Sigmoid colon (tissue), 4 donors: ENCODE data around the gene ITGA11.

Source experiments
- CTCF ChIP-seq, 4 experiments: fragments of 450-650 bp in 3 of 4; fragments of 200-600 bp in 1 of 4; IDR thresholded peaks; one replicate each; pipeline ENCODE4 v1.5.1; 2016 to 2019; ENCODE audit warnings: antibody characterized with exemption in 4 of 4, mild to moderate bottlenecking in 3 of 4, moderate library complexity in 2 of 4
- POLR2A ChIP-seq, 2 donors: fragments of 450-650 bp; IDR thresholded peaks; one replicate each; pipeline ENCODE4 v1.6.1; 2016; ENCODE audit warnings: antibody characterized with exemption in 2 of 2, mild to moderate bottlenecking in 2 of 2, moderate library complexity in 2 of 2
- POLR2AphosphoS5 ChIP-seq, 4 donors: sonication (generic); formaldehyde crosslinking; IDR thresholded peaks; one replicate each; pipeline ENCODE4 v1.6.1; 2017; ENCODE audit warnings: antibody characterized with exemption in 4 of 4

- no peak for TF ChIP-seq CTCF (IDR thresholded peaks at IDR 0.05)
- TF ChIP-seq POLR2A (IDR thresholded peaks at IDR 0.05) = no peak
- no peak for TF ChIP-seq POLR2AphosphoS5 (IDR thresholded peaks at IDR 0.05)
Measured at GRCh38 chr15:68365770-68366169, 66.2 kb downstream of the ITGA11 start.
